ENCODE results near the gene EPB41L4A.

Gene EPB41L4A

DNA sequence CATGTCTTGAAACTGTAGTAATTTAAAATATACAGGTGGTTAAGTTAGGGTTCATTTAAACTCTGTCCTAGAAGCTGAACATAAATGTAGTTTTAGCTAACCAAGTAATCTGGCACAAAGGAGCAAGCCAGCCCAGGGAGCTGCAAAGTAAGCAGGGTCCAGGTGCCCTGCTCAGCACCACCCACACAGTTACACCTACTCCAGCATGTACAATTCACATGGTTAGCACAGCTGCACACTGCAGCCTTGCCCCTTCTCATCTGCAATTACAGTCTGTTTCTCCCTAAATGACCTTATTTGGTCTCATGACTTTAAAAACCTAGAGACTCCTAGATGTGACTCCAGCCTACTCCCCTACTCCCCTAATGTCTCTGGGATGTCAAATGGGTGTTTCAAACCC, 128.4 kb downstream of the EPB41L4A start:
- Mint-ChIP-seq H3K4me3 (no peak overlapping the region), H3K4me1 (no peaks in the 10 kb centered on the region)
- TF ChIP-seq, protein P1, sequence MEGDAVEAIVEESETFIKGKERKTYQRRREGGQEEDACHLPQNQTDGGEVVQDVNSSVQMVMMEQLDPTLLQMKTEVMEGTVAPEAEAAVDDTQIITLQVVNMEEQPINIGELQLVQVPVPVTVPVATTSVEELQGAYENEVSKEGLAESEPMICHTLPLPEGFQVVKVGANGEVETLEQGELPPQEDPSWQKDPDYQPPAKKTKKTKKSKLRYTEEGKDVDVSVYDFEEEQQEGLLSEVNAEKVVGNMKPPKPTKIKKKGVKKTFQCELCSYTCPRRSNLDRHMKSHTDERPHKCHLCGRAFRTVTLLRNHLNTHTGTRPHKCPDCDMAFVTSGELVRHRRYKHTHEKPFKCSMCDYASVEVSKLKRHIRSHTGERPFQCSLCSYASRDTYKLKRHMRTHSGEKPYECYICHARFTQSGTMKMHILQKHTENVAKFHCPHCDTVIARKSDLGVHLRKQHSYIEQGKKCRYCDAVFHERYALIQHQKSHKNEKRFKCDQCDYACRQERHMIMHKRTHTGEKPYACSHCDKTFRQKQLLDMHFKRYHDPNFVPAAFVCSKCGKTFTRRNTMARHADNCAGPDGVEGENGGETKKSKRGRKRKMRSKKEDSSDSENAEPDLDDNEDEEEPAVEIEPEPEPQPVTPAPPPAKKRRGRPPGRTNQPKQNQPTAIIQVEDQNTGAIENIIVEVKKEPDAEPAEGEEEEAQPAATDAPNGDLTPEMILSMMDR (IDR thresholded peaks at IDR 0.05; ENCODE audit: unreplicated experiment in 3 of 3) = no peak

DNA sequence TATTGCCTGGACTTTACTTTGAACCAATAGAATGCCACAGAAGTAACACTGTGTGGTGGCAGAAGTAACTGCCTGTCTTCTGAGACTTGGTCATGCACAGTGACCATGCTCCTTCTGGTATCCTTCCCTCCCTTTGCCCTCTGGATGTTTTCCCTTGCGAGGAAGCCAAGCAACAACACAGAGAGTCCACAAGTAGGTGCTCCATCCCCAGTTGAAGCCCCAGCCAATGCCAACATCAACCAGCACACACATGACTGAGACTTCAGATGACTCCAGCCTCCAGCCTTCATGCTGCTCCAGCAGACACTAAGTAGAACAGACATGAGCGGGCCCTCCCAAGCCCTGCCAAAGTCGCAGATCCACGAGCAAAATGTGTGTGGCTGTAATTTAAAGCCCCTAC, 129.6 kb downstream of the EPB41L4A start:
- Mint-ChIP-seq H3K4me1 (no peaks in the 10 kb centered on the region), H3K27me3 (ENCODE audit: low read depth) (peaks cover 3% of the 10 kb centered on the region), H3K27ac (no peak overlapping the region), H3K36me3 (ENCODE audit: low read depth) (no peaks in the 10 kb centered on the region), H3K4me3 (no peak overlapping the region), H3K9me3 (no peaks in the 10 kb centered on the region)
- TF ChIP-seq, protein P1 (IDR thresholded peaks at IDR 0.05; ENCODE audit: unreplicated experiment in 3 of 3) = no peak

More for the DNA sequence above, 128.4 kb downstream of the EPB41L4A start:
- no peaks in the 10 kb centered on the region for H3K36me3 Mint-ChIP-seq (ENCODE audit: low read depth)
- H3K27me3 Mint-ChIP-seq (ENCODE audit: low read depth) = no peaks in the 10 kb centered on the region
- H3K9me3 Mint-ChIP-seq = no peaks in the 10 kb centered on the region
- H3K27ac Mint-ChIP-seq = no peak overlapping the region

DNA sequence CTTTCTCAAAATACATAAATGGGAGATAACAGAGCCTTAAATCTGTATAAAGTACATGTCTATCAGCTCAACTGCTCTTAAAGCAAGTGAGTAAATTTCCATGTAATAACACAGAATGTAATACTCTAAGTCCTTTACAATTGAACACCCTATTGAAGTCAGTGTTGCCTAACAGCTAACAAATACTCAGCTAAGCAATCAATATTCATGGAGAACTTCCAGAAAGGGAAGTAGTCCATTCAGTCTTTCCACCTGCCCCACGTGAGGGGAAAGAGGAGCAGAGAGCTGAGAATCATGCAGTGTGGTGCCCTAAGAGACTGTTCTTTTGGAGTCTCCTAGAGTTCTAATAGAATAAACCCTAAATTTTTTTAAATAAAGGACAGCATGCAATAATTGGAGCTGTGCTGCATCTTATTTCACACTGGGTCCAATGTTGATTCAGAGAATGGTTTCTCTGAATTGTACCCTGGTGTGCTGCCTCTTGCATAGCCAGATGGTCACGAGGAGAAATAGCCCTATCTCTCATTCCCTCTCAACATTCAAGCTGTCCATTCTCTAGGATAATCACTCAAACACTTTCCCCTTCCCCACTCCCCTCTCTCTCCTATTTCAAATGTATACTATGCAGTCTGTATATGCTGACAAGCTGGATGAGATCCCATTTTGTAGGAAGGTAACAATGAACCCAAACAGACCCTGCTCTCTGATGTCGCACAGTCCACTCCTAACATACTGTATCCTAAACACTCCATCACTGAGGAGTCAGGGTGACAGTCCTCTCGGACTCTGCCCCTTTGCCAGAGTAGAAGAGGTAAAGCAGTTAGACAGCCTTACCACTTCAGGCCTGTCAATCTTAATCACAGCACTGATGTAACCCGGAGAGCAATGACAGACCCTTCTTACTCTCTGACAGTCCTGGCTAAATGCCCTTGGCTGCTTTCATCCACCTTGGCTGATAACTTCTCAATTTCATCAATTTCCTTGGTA, 134.8 kb downstream of the EPB41L4A start:
- TF ChIP-seq, protein P1 (IDR thresholded peaks at IDR 0.05; ENCODE audit: unreplicated experiment in 3 of 3) = no peak
- H3K4me1 Mint-ChIP-seq = peaks cover 4% of the 10 kb centered on the region
- H3K27ac Mint-ChIP-seq = no peak overlapping the region
- no peak overlapping the region for H3K4me3 Mint-ChIP-seq
- H3K9me3 Mint-ChIP-seq = no peaks in the 10 kb centered on the region
- peaks cover 4% of the 10 kb centered on the region for H3K27me3 Mint-ChIP-seq (ENCODE audit: low read depth)
- H3K36me3 Mint-ChIP-seq (ENCODE audit: low read depth) = no peaks in the 10 kb centered on the region

DNA sequence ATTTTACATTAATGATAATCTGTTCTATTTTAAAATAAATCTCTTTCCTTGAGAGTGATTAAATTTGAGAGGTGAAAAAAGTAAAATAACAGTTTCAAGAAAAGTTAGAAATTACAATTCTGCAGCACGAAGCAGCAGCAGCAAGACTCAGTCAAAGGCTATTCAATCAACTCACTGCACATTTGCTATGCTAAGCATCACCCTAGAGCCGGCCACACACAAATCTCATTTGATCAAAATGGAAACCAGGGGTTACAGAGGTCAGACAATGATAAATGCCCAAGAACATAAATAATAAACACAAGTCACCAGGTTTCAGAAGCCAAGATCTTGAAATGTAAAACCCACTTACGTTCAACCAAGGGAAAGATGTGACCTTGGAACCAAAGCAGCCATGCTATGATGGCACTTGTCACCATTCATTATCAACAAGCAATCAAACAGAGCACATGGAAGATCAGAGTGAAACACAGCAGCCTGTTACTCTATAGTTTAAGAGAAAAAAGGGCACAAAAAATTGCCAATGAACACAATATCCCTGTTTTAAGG, 136.0 kb downstream of the EPB41L4A start:
- Mint-ChIP-seq H3K27me3 (ENCODE audit: low read depth) (peaks cover 4% of the 10 kb centered on the region), H3K27ac (no peak overlapping the region), H3K4me3 (no peak overlapping the region), H3K36me3 (ENCODE audit: low read depth) (no peaks in the 10 kb centered on the region), H3K9me3 (no peaks in the 10 kb centered on the region), H3K4me1 (peaks cover 4% of the 10 kb centered on the region)
- TF ChIP-seq, protein P1 (IDR thresholded peaks at IDR 0.05; ENCODE audit: unreplicated experiment in 3 of 3) = no peak

DNA sequence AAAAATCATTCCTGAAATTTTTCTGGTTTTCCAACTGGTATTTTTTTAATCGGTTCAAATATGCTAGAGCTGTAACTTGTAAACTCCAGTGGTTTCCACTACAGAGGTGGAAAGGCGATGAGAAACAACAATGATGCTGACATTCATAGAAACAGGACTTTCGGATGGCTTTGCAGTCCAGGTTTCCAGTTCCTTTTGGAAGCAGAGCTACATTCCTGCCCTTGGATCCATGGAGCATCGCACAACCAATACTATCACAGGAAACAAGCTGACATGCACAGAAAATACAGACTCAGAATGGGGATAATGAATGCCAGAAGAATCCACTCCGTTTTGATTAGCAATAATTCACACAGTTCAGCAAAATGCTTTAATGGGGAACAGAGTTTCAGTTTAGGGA, 140.0 kb downstream of the EPB41L4A start:
- Mint-ChIP-seq H3K27ac (no peak overlapping the region), H3K27me3 (ENCODE audit: low read depth) (no peaks in the 10 kb centered on the region), H3K9me3 (no peaks in the 10 kb centered on the region), H3K36me3 (ENCODE audit: low read depth) (no peaks in the 10 kb centered on the region), H3K4me1 (peaks cover 4% of the 10 kb centered on the region), H3K4me3 (no peak overlapping the region)
- TF ChIP-seq, protein P1 (IDR thresholded peaks at IDR 0.05; ENCODE audit: unreplicated experiment in 3 of 3) = no peak
